B cell (primary cell): ENCODE measurements around the gene SYNDIG1L. TPM values are rescaled to one million over a fixed set of nuclear protein-coding genes. Genes with fewer than 3 reads are reported as not detected.

Experiments used
- ATAC-seq: fragments of 200-7000 bp; cut with Tn5 transposase; one replicate; pipeline ENCODE4 v1.10.0; 2021; ENCODE audit warnings: low read depth, mild to moderate bottlenecking, moderate number of reproducible peaks, moderate library complexity
- CTCF ChIA-PET: fragments of 350-600 bp; sonication (Branson Sonifier 250); formaldehyde crosslinking; loops from one replicate; lab custom pipeline; 2021; ENCODE audit warnings: antibody characterized with exemption, inconsistent platforms; lab: Charles Lee
- POLR2A ChIA-PET: fragments of 350-600 bp; sonication (Branson Sonifier 250); formaldehyde crosslinking; loops from one replicate; lab custom pipeline; 2021; ENCODE audit warnings: antibody characterized with exemption; lab: Charles Lee
- DNase-seq: peaks from one replicate; pipeline ENCODE4 v3.0.0; 2013
- H2AFZ ChIP-seq: 2 replicates; pipeline ENCODE4 v1.6.1; 2012; ENCODE audit warnings: mild to moderate bottlenecking, low read depth, low read length; ENCODE audit not compliant: insufficient read depth, poor library complexity, severe bottlenecking
- H3K27ac ChIP-seq, 2 donors: 1 replicate in 1 of 2; 2 replicates in 1 of 2; pipeline ENCODE4 v1.5.1; 2012 to 2013; ENCODE audit warnings: low read length in 2 of 2, mild to moderate bottlenecking in 2 of 2, moderate library complexity in 1 of 2
- H3K27me3 ChIP-seq, 4 experiments: fragments of 200-600 bp in 1 of 4; sonication (generic) in 1 of 4; replicated peaks in 1 of 4; 1 replicate in 2 of 4; 2 replicates in 2 of 4; pipeline versions ENCODE4 v1.6.1 to v1.7.0; 2013 to 2016; ENCODE audit warnings: low read length in 3 of 4, mild to moderate bottlenecking in 2 of 4, mixed read lengths in 1 of 4, moderate library complexity in 1 of 4; ENCODE audit not compliant: insufficient read depth in 4 of 4, control insufficient read depth in 3 of 4; ENCODE audit errors: control extremely low read depth in 1 of 4
- H3K36me3 ChIP-seq, 2 experiments: replicated peaks in 1 of 2; 1 replicate in 1 of 2; 2 replicates in 1 of 2; pipeline versions ENCODE4 v1.6.1 to v1.7.1; 2013; ENCODE audit warnings: low read length in 1 of 2; ENCODE audit not compliant: insufficient read depth in 2 of 2, control insufficient read depth in 1 of 2; ENCODE audit errors: control extremely low read depth in 1 of 2, extremely low read depth in 1 of 2
- H3K4me1 ChIP-seq, 2 donors: fragments of 200-600 bp in 1 of 2; sonication (generic) in 1 of 2; 1 replicate in 1 of 2; 2 replicates in 1 of 2; pipeline versions ENCODE4 v1.5.1 to v1.6.1; 2013 to 2017; ENCODE audit warnings: low read length in 2 of 2; ENCODE audit not compliant: control insufficient read depth in 2 of 2, insufficient read depth in 2 of 2
- H3K4me2 ChIP-seq: replicated peaks from 2 replicates; pipeline ENCODE3; 2012; ENCODE audit warnings: mild to moderate bottlenecking, low read depth, low read length; ENCODE audit not compliant: poor library complexity, severe bottlenecking
- H3K4me3 ChIP-seq, 5 experiments: fragments of 200-600 bp in 1 of 5; sonication (generic) in 1 of 5; 1 replicate in 3 of 5; 2 replicates in 2 of 5; pipeline versions ENCODE4 v1.5.1 to v1.7.0; 2011 to 2016; ENCODE audit warnings: low read length in 4 of 5, mild to moderate bottlenecking in 4 of 5, low read depth in 2 of 5, control low read depth in 1 of 5, moderate library complexity in 1 of 5; ENCODE audit not compliant: insufficient read depth in 1 of 5; ENCODE audit errors: control extremely low read depth in 1 of 5, extremely low read depth in 1 of 5
- H3K79me2 ChIP-seq: fragments of 200-600 bp; sonication (generic); one replicate; pipeline ENCODE4 v1.6.0; 2016; ENCODE audit warnings: low read length; ENCODE audit not compliant: control insufficient read depth, insufficient read depth
- H3K9ac ChIP-seq: fragments of 200-600 bp; sonication (generic); 2 replicates; pipeline ENCODE4 v1.6.1; 2017; ENCODE audit warnings: mild to moderate bottlenecking, low read length, moderate library complexity
- H3K9me3 ChIP-seq, 3 donors: one replicate each; pipeline versions ENCODE4 v1.6.1 to v1.7.1; 2013; ENCODE audit warnings: low read length in 2 of 3; ENCODE audit not compliant: control insufficient read depth in 2 of 3, insufficient read depth in 1 of 3; ENCODE audit errors: control extremely low read depth in 1 of 3
- H4K20me1 ChIP-seq: 2 replicates; pipeline ENCODE4 v1.6.0; 2012; ENCODE audit warnings: mild to moderate bottlenecking, low read length; ENCODE audit not compliant: insufficient read depth, control insufficient read depth, poor library complexity, severe bottlenecking
- H3K27ac Mint-ChIP-seq: one replicate; pipeline ENCODE4 v1.8.0; 2021; ENCODE audit warnings: mixed read lengths
- H3K27me3 Mint-ChIP-seq: one replicate; pipeline ENCODE4 v1.8.0; 2021; ENCODE audit warnings: mixed read lengths
- H3K4me1 Mint-ChIP-seq: one replicate; pipeline ENCODE4 v1.8.0; 2021; ENCODE audit warnings: mixed read lengths
- H3K4me3 Mint-ChIP-seq: one replicate; pipeline ENCODE4 v1.8.0; 2021; ENCODE audit warnings: mixed read lengths
- H3K9me3 Mint-ChIP-seq: one replicate; pipeline ENCODE4 v1.8.0; 2022; ENCODE audit warnings: mixed read lengths; ENCODE audit not compliant: insufficient read depth
- CTCF ChIP-seq: fragments of 200-600 bp; IDR thresholded peaks from one replicate; pipeline ENCODE4 v1.8.0; 2022; ENCODE audit warnings: antibody characterized with exemption, mild to moderate bottlenecking
- EZH2 ChIP-seq: IDR thresholded peaks from 2 replicates; pipeline ENCODE4 v1.6.1; 2012; ENCODE audit warnings: borderline replicate concordance, low read depth, mild to moderate bottlenecking, moderate library complexity, low read length; ENCODE audit not compliant: insufficient read depth, poor library complexity, severe bottlenecking
- WGBS: methylation state at CpG from one replicate; pipeline ENCODE4 v1.1.5; 2013; ENCODE audit warnings: missing lambda C conversion rate; ENCODE audit not compliant: insufficient coverage; 5-methylcytosine and 5-hydroxymethylcytosine counted together
- intact Hi-C: fragments of 100-400 bp; cut with micrococcal nuclease; formaldehyde crosslinking; loops from one replicate; pipeline ENCODE4 v1.10.0; 2022
- polyA plus RNA-seq: library from polyadenylated mRNA; depleted of rRNA; stranded (reverse); fragments of >200 nt; gene quantifications from 2 replicates; pipeline ENCODE4 v1.2.3, GENCODE V29; 2012
- total RNA-seq, 2 donors: library from RNA; stranded (reverse); fragments of 120-200 nt in 1 of 2; gene quantifications; 1 replicate in 1 of 2; 2 replicates in 1 of 2; pipeline versions ENCODE4 v1.2.3 to v1.2.4, GENCODE V29; 2013 to 2022

Gene SYNDIG1L
- total and polyA plus RNA-seq, 2 donors (not counting 1 experiment from before 2014, with no cell fraction given) = 0.16 TPM; not detected in 1

- Histone ChIP-seq H3K4me2 (no peak overlapping the region), H3K27ac (no peak overlapping the region), H3K27me3 (peaks cover 0 to 3% (median 0%) of the 10 kb centered on the region in 4 experiments), H3K4me3 (no peak overlapping the region), H4K20me1 (no peaks in the 10 kb centered on the region), H3K9ac (no peak overlapping the region), H3K79me2 (no peaks in the 10 kb centered on the region), H3K36me3 (no peaks in the 10 kb centered on the region), H2AFZ (no peak overlapping the region), H3K4me1 (peaks cover 4 to 5% of the 10 kb centered on the region in 2 donors), H3K9me3 (no peaks in the 10 kb centered on the region)
- intact Hi-C loops = no loop called here
- peaks cover 6% of the 10 kb centered on the region for H3K27me3 Mint-ChIP-seq
- H3K4me3 Mint-ChIP-seq = no peak overlapping the region
- 85% methylated on average over 6 of the region's 7 CpGs for WGBS
- TF ChIP-seq CTCF = no peak
- no peak for TF ChIP-seq EZH2
- no peak overlapping the region for H3K27ac Mint-ChIP-seq
- CTCF ChIA-PET = interaction anchor here (0.7 to 3.3 kb wide), 7 partner anchors 37 to 245 kb away, joined by 3 to 48 read pairs (median 9); partner anchors contain the start of genes ISCA2 and NPC2
- no peaks in the 10 kb centered on the region for H3K4me1 Mint-ChIP-seq
- ATAC-seq (no peak), DNase-seq (no peak)
- H3K9me3 Mint-ChIP-seq = no peaks in the 10 kb centered on the region
- POLR2A ChIA-PET = no interaction called here
Measured at GRCh38 chr14:74364271-74364880, 61.6 kb downstream of the SYNDIG1L start.

GRCh38 chr14:74362361-74362915 lies 63.6 kb downstream of the SYNDIG1L start:
- no peak overlapping the region for H3K4me3 Mint-ChIP-seq
- DNase-seq (peak; percentile 79), ATAC-seq (peak; percentile 88)
- Histone ChIP-seq H3K4me2 (peak overlapping the region; percentile 46), H3K9me3 (no peaks in the 10 kb centered on the region), H3K27me3 (peaks cover 0 to 3% (median 0%) of the 10 kb centered on the region in 4 experiments), H3K36me3 (no peaks in the 10 kb centered on the region), H3K79me2 (no peaks in the 10 kb centered on the region), H3K4me3 (no peak overlapping the region), H2AFZ (peak overlapping the region; percentile 51), H3K27ac (no peak overlapping the region), H3K4me1 (peaks cover 4 to 5% of the 10 kb centered on the region in 2 donors), H3K9ac (no peak overlapping the region), H4K20me1 (no peaks in the 10 kb centered on the region)
- WGBS = 24% methylated on average over 9 of the region's 12 CpGs
- POLR2A ChIA-PET = no interaction called here
- H3K4me1 Mint-ChIP-seq = no peaks in the 10 kb centered on the region
- peaks cover 6% of the 10 kb centered on the region for H3K27me3 Mint-ChIP-seq
- CTCF ChIA-PET = interaction anchor here (1.0 to 4.9 kb wide), 9 partner anchors 38 to 247 kb away, joined by 4 to 48 read pairs (median 9); partner anchors contain the start of genes ISCA2 and NPC2
- TF ChIP-seq EZH2 (no peak), CTCF (peak; percentile 99)
- intact Hi-C loops = loop anchor here (1.0 to 2.0 kb wide), 4 partner anchors 40 to 250 kb away; partner anchors contain the start of gene LTBP2
- no peak overlapping the region for H3K27ac Mint-ChIP-seq
- no peaks in the 10 kb centered on the region for H3K9me3 Mint-ChIP-seq
